ENCODE measurements around the gene BORA. TPM values are rescaled to one million over a fixed set of nuclear protein-coding genes. Genes with fewer than 3 reads are reported as not detected.

Gene BORA
- total and polyA plus RNA-seq, 2 of the 13 experiments (the other 11 are each of a cell fraction or from before 2014, with no cell fraction given) = 4.0 to 17.4 TPM

DNA sequence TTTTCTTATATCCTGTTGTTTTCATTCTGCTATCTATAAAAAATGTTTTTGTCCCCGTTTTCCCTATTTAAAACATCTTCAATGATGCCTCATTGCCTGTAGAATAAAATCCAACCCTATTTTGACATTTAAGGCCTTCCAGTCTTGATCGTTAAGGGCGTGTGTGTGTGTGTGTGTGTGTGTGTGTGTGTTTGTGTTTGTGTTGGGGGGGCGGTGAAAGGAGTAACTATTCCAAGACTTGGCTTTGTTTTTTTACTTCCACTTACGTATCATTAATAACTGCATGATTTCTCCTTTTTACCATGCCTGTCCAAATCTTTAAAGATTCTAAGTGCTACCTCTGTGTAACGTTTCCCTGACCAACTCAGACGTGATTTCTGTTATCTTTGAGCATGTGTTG lies 55.0 kb downstream of the BORA start:
- peak overlapping the region; percentile 82 for H3K4me2 ChIP-seq (ENCODE audit: low read depth, low read length)
- H4K20me1 ChIP-seq (ENCODE audit: insufficient read depth, low read length) = no peaks in the 10 kb centered on the region
- H3K4me1 ChIP-seq (ENCODE audit: insufficient read depth, low read length) = peaks cover 35% of the 10 kb centered on the region
- no peak for ATAC-seq
- POLR2A ChIA-PET = no interaction called here
- CTCF ChIA-PET (ENCODE audit: low intra/inter-chr PET ratio, low total read pairs) = no interaction called here
- H3K4me3 ChIP-seq (replicated peaks in 1 of 3; ENCODE audit: insufficient read depth in 1 of 3, low read depth in 2 of 3, low read length in 3 of 3) = peak overlapping the region; percentile 73 to 91 (median 89)
- peaks cover 5 to 14% of the 10 kb centered on the region in 2 experiments for H3K36me3 ChIP-seq (replicated peaks in 1 of 2; ENCODE audit: control insufficient read depth in 1 of 2, insufficient read depth in 2 of 2, low read length in 2 of 2)
- peak overlapping the region; percentile 79 for H3K9ac ChIP-seq (ENCODE audit: insufficient read depth, low read depth, low read length)
- no peaks in the 10 kb centered on the region for H3K9me3 ChIP-seq (ENCODE audit: low read length)
- TF ChIP-seq, protein P1, sequence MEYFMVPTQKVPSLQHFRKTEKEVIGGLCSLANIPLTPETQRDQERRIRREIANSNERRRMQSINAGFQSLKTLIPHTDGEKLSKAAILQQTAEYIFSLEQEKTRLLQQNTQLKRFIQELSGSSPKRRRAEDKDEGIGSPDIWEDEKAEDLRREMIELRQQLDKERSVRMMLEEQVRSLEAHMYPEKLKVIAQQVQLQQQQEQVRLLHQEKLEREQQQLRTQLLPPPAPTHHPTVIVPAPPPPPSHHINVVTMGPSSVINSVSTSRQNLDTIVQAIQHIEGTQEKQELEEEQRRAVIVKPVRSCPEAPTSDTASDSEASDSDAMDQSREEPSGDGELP (IDR thresholded peaks at IDR 0.05; ENCODE audit: borderline replicate concordance, low read depth) = no peak
- TF ChIP-seq, protein P2, sequence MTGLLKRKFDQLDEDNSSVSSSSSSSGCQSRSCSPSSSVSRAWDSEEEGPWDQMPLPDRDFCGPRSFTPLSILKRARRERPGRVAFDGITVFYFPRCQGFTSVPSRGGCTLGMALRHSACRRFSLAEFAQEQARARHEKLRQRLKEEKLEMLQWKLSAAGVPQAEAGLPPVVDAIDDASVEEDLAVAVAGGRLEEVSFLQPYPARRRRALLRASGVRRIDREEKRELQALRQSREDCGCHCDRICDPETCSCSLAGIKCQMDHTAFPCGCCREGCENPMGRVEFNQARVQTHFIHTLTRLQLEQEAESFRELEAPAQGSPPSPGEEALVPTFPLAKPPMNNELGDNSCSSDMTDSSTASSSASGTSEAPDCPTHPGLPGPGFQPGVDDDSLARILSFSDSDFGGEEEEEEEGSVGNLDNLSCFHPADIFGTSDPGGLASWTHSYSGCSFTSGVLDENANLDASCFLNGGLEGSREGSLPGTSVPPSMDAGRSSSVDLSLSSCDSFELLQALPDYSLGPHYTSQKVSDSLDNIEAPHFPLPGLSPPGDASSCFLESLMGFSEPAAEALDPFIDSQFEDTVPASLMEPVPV (CRISPR knock-in tag; IDR thresholded peaks at IDR 0.05) = no peak
- TF ChIP-seq ZMYM3 (CRISPR knock-in tag; IDR thresholded peaks at IDR 0.05) = no peak
- TF ChIP-seq ZFP37 (CRISPR knock-in tag; IDR thresholded peaks at IDR 0.05; ENCODE audit: borderline replicate concordance) = no peak
- TF ChIP-seq, protein P3, sequence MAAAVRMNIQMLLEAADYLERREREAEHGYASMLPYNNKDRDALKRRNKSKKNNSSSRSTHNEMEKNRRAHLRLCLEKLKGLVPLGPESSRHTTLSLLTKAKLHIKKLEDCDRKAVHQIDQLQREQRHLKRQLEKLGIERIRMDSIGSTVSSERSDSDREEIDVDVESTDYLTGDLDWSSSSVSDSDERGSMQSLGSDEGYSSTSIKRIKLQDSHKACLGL (CRISPR knock-in tag; IDR thresholded peaks at IDR 0.05) = no peak
- TF ChIP-seq XBP1 (CRISPR knock-in tag; IDR thresholded peaks at IDR 0.05) = no peak
- no peak for TF ChIP-seq NFE2L2 (IDR thresholded peaks at IDR 0.05; ENCODE audit: low read length)
- TF ChIP-seq ZFP36 (IDR thresholded peaks at IDR 0.05; ENCODE audit: borderline replicate concordance, low read depth, low read length, partially characterized antibody) = no peak
- TF ChIP-seq, protein P4, sequence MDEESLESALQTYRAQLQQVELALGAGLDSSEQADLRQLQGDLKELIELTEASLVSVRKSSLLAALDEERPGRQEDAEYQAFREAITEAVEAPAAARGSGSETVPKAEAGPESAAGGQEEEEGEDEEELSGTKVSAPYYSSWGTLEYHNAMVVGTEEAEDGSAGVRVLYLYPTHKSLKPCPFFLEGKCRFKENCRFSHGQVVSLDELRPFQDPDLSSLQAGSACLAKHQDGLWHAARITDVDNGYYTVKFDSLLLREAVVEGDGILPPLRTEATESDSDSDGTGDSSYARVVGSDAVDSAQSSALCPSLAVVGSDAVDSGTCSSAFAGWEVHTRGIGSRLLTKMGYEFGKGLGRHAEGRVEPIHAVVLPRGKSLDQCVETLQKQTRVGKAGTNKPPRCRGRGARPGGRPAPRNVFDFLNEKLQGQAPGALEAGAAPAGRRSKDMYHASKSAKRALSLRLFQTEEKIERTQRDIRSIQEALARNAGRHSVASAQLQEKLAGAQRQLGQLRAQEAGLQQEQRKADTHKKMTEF (CRISPR knock-in tag; IDR thresholded peaks at IDR 0.05) = no peak
- no peak for TF ChIP-seq ZNF780A (CRISPR knock-in tag; IDR thresholded peaks at IDR 0.05)
- TF ChIP-seq PHF5A (CRISPR knock-in tag; IDR thresholded peaks at IDR 0.05; ENCODE audit: low read depth, unreplicated experiment) = no peak
- no peak for TF ChIP-seq ZNF207 (IDR thresholded peaks at IDR 0.05; ENCODE audit: borderline replicate concordance)
- no peak for TF ChIP-seq CREM (IDR thresholded peaks at IDR 0.05)
- no peak for TF ChIP-seq CREM (CRISPR knock-in tag; IDR thresholded peaks at IDR 0.05)
- TF ChIP-seq ZC3H4 (CRISPR knock-in tag; IDR thresholded peaks at IDR 0.05; ENCODE audit: borderline replicate concordance) = no peak
- TF ChIP-seq ZNF841 (CRISPR knock-in tag; IDR thresholded peaks at IDR 0.05; ENCODE audit: borderline replicate concordance) = no peak
- TF ChIP-seq NR2F1 (CRISPR knock-in tag; IDR thresholded peaks at IDR 0.05) = no peak
- TF ChIP-seq, protein P5, sequence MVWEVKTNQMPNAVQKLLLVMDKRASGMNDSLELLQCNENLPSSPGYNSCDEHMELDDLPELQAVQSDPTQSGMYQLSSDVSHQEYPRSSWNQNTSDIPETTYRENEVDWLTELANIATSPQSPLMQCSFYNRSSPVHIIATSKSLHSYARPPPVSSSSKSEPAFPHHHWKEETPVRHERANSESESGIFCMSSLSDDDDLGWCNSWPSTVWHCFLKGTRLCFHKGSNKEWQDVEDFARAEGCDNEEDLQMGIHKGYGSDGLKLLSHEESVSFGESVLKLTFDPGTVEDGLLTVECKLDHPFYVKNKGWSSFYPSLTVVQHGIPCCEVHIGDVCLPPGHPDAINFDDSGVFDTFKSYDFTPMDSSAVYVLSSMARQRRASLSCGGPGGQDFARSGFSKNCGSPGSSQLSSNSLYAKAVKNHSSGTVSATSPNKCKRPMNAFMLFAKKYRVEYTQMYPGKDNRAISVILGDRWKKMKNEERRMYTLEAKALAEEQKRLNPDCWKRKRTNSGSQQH (CRISPR knock-in tag; IDR thresholded peaks at IDR 0.05; ENCODE audit: low read depth) = no peak
- TF ChIP-seq HOXA3 (CRISPR knock-in tag; IDR thresholded peaks at IDR 0.05) = no peak
- FAIRE-seq = no peak
- in situ Hi-C loops (cut with HindIII; ENCODE audit: extremely low pct_ligation_motif_present, low pct_unique_long_range_greater_than_20kb) (no loop called here), intact Hi-C loops (cut with micrococcal nuclease; ENCODE audit: unreplicated experiment) (no loop called here)
- peak overlapping the region; percentile 61 for H3K27ac ChIP-seq (ENCODE audit: extremely low read length, insufficient read depth, low read length)
- H3K27me3 ChIP-seq (ENCODE audit: control insufficient read depth in 1 of 2, insufficient read depth in 2 of 2, low read length in 2 of 2) = no peaks in the 10 kb centered on the region; a peak in 1 of 5 replicates
- DNase-seq (ENCODE audit: low spot score) = no peak
- H2AFZ ChIP-seq (ENCODE audit: low read length) = no peak overlapping the region
- WGBS (ENCODE audit: low lambda C conversion rate) = 2% methylated on average over 7 of the region's 7 CpGs
- no TSS peak for BruUV-seq (replicated peaks)
- H3K79me2 ChIP-seq (ENCODE audit: insufficient read depth, low read length) = peaks cover 63% of the 10 kb centered on the region
